Vagina (tissue), 2 donors: ENCODE results near the gene PER3. TPM values are rescaled to one million over a fixed set of nuclear protein-coding genes. Genes with fewer than 3 reads are reported as not detected.
A peak's percentile ranks its signal among the peaks of the same experiment; 100 is the strongest.

ENCODE experiments used
- DNase-seq, 2 donors: peaks; one replicate each; pipeline ENCODE4 v3.0.0-alpha.2; 2017; ENCODE audit errors: extremely low spot score in 2 of 2
- H3K27ac ChIP-seq: fragments of 200-600 bp; sonication (generic); one replicate; pipeline ENCODE4 v1.5.1; 2019
- H3K27me3 ChIP-seq: fragments of 200-600 bp; sonication (generic); one replicate; pipeline ENCODE4 v1.5.1; 2019
- H3K36me3 ChIP-seq, 2 donors: fragments of 200-600 bp; sonication (generic); one replicate each; pipeline ENCODE4 v1.5.1; 2017 to 2019
- H3K4me1 ChIP-seq: fragments of 200-600 bp; sonication (generic); one replicate; pipeline ENCODE4 v1.5.1; 2019
- H3K4me3 ChIP-seq, 2 donors: fragments of 200-600 bp; sonication (generic); 1 replicate in 1 of 2; 2 replicates in 1 of 2; pipeline ENCODE4 v1.5.1; 2016 to 2019
- H3K9me3 ChIP-seq: fragments of 200-600 bp; sonication (generic); one replicate; pipeline ENCODE4 v1.5.1; 2019
- CTCF ChIP-seq, 3 experiments: fragments of 450-650 bp in 2 of 3; fragments of 200-600 bp in 1 of 3; sonication (generic) in 1 of 3; IDR thresholded peaks; one replicate each; pipeline ENCODE4 v1.5.1; 2017 to 2019; ENCODE audit warnings: antibody characterized with exemption in 3 of 3, mild to moderate bottlenecking in 2 of 3, moderate library complexity in 2 of 3
- POLR2A ChIP-seq, 2 donors: fragments of 450-650 bp; IDR thresholded peaks; one replicate each; pipeline ENCODE4 v1.6.1; 2017; ENCODE audit warnings: antibody characterized with exemption in 2 of 2, mild to moderate bottlenecking in 2 of 2, moderate library complexity in 2 of 2
- POLR2AphosphoS5 ChIP-seq, 2 donors: sonication (generic); formaldehyde crosslinking; IDR thresholded peaks; one replicate each; pipeline ENCODE4 v1.9.0; 2017; ENCODE audit warnings: antibody characterized with exemption in 2 of 2, mild to moderate bottlenecking in 2 of 2, low read depth in 1 of 2; ENCODE audit not compliant: insufficient read depth in 1 of 2
- intact Hi-C: fragments of 100-400 bp; cut with DNase I; formaldehyde crosslinking; loops from one replicate; pipeline ENCODE4 v1.15.1; 2023
- total RNA-seq: library from RNA; depleted of rRNA; stranded (reverse); fragments of >200 nt; gene quantifications from one replicate; pipeline ENCODE4 v1.2.3, GENCODE V29; 2016

PER3 gene
- total RNA-seq, 1 donor from 2014 or later: 24.6 TPM

- H3K4me3 ChIP-seq: no peak overlapping the region
- no peaks in the 10 kb centered on the region for H3K4me1 ChIP-seq
- no peak overlapping the region for H3K27ac ChIP-seq
- DNase-seq: peak in 1 of 2 donors; percentile 34
- H3K9me3 ChIP-seq: no peaks in the 10 kb centered on the region
- intact Hi-C loops: no loop called here
- no peaks in the 10 kb centered on the region for H3K27me3 ChIP-seq
- TF ChIP-seq POLR2AphosphoS5 (IDR thresholded peaks at IDR 0.05; ENCODE audit: insufficient read depth in 1 of 2, low read depth in 1 of 2) (no peak), CTCF (IDR thresholded peaks at IDR 0.05) (no peak), POLR2A (IDR thresholded peaks at IDR 0.05) (no peak)
- no peaks in the 10 kb centered on the region for H3K36me3 ChIP-seq
These were observed 101.7 kb downstream of the PER3 start for GRCh38 chr1:7885513-7886404.

- H3K4me1 ChIP-seq: no peaks in the 10 kb centered on the region
- no peaks in the 10 kb centered on the region for H3K27me3 ChIP-seq
- H3K9me3 ChIP-seq: no peaks in the 10 kb centered on the region
- intact Hi-C loops: no loop called here
- peak in 1 of 2 donors; percentile 16 for DNase-seq
- H3K27ac ChIP-seq: no peak overlapping the region
- no peaks in the 10 kb centered on the region for H3K36me3 ChIP-seq
- TF ChIP-seq CTCF (IDR thresholded peaks at IDR 0.05): no peak
- no peak for TF ChIP-seq POLR2A (IDR thresholded peaks at IDR 0.05)
- no peak for TF ChIP-seq POLR2AphosphoS5 (IDR thresholded peaks at IDR 0.05; ENCODE audit: insufficient read depth in 1 of 2, low read depth in 1 of 2)
- no peak overlapping the region for H3K4me3 ChIP-seq
These were observed 102.3 kb downstream of the PER3 start for GRCh38 chr1:7886405-7886745.

- Histone ChIP-seq H3K4me1 (no peaks in the 10 kb centered on the region), H3K27me3 (no peaks in the 10 kb centered on the region), H3K9me3 (no peaks in the 10 kb centered on the region), H3K36me3 (no peaks in the 10 kb centered on the region), H3K27ac (no peak overlapping the region), H3K4me3 (no peak overlapping the region)
- DNase-seq: peak in 1 of 2 donors; percentile 34
- TF ChIP-seq POLR2AphosphoS5 (IDR thresholded peaks at IDR 0.05; ENCODE audit: insufficient read depth in 1 of 2, low read depth in 1 of 2): no peak
- TF ChIP-seq CTCF (IDR thresholded peaks at IDR 0.05): no peak
- TF ChIP-seq POLR2A (IDR thresholded peaks at IDR 0.05): no peak
- intact Hi-C loops: no loop called here
These were observed 104.4 kb downstream of the PER3 start for GRCh38 chr1:7888248-7889081.

- no peaks in the 10 kb centered on the region for H3K9me3 ChIP-seq
- H3K36me3 ChIP-seq: no peaks in the 10 kb centered on the region
- H3K27me3 ChIP-seq: no peaks in the 10 kb centered on the region
- no peaks in the 10 kb centered on the region for H3K4me1 ChIP-seq
- H3K27ac ChIP-seq: no peak overlapping the region
- no peak for TF ChIP-seq POLR2AphosphoS5 (IDR thresholded peaks at IDR 0.05; ENCODE audit: insufficient read depth in 1 of 2, low read depth in 1 of 2)
- TF ChIP-seq POLR2A (IDR thresholded peaks at IDR 0.05): no peak
- no peak for TF ChIP-seq CTCF (IDR thresholded peaks at IDR 0.05)
- H3K4me3 ChIP-seq: no peak overlapping the region
- intact Hi-C loops: no loop called here
- DNase-seq: no peak
These were observed 106.8 kb downstream of the PER3 start for GRCh38 chr1:7890853-7891252.
